ENCODE data around the gene SCCPDH. TPM values are rescaled to one million over a fixed set of nuclear protein-coding genes. Genes with fewer than 3 reads are reported as not detected.

Gene SCCPDH
- total RNA-seq, 2 donors from 2014 or later, result 25.1 to 28.9 TPM

- no peak overlapping the region for H3K27ac ChIP-seq (ENCODE audit: low read depth, low read length)
- TF ChIP-seq CTCF (conservative IDR thresholded peaks at IDR 0.05), result no peak
- H3K4me1 Mint-ChIP-seq, result peaks cover 31% of the 10 kb centered on the region
- H3K27me3 ChIP-seq (ENCODE audit: control insufficient read depth, insufficient read depth, low read length, poor library complexity, severe bottlenecking), result no peaks in the 10 kb centered on the region
- H3K36me3 Mint-ChIP-seq (ENCODE audit: low read depth), result no peaks in the 10 kb centered on the region
- peaks cover 1% of the 10 kb centered on the region for H3K27me3 Mint-ChIP-seq (ENCODE audit: insufficient read depth)
- 93 to 99% methylated on average over 18 to 19 of the region's 19 CpGs for WGBS, 2 experiments (ENCODE audit: insufficient coverage in 1 of 2, insufficient read length in 1 of 2)
- no peak overlapping the region for H3K9ac ChIP-seq (ENCODE audit: extremely low read depth, low read length, poor library complexity, severe bottlenecking)
- no peak for DNase-seq
- H3K9me3 ChIP-seq (ENCODE audit: control insufficient read depth, low read length), result no peaks in the 10 kb centered on the region
- H3K27ac Mint-ChIP-seq, result no peak overlapping the region
- no peaks in the 10 kb centered on the region for H3K36me3 ChIP-seq (ENCODE audit: control insufficient read depth, insufficient read depth, low read length)
- H3K4me3 ChIP-seq (ENCODE audit: low read length), result no peak overlapping the region
- H3K4me3 Mint-ChIP-seq, result no peak overlapping the region
- no peaks in the 10 kb centered on the region for H3K4me1 ChIP-seq (ENCODE audit: control insufficient read depth, insufficient read depth, low read length)
- H3K9me3 Mint-ChIP-seq, result no peaks in the 10 kb centered on the region
These were observed 66.6 kb downstream of the SCCPDH start for GRCh38 chr1:246790833-246791232.

GRCh38 chr1:246791303-246791918 is 67.2 kb downstream of the SCCPDH start:
- no peaks in the 10 kb centered on the region for H3K36me3 ChIP-seq (ENCODE audit: control insufficient read depth, insufficient read depth, low read length)
- Mint-ChIP-seq H3K4me3 (no peak overlapping the region), H3K27ac (no peak overlapping the region), H3K4me1 (peaks cover 31% of the 10 kb centered on the region), H3K27me3 (ENCODE audit: insufficient read depth) (peaks cover 1% of the 10 kb centered on the region), H3K36me3 (ENCODE audit: low read depth) (no peaks in the 10 kb centered on the region), H3K9me3 (no peaks in the 10 kb centered on the region)
- TF ChIP-seq CTCF (conservative IDR thresholded peaks at IDR 0.05), result no peak
- no peak overlapping the region for H3K4me3 ChIP-seq (ENCODE audit: low read length)
- no peaks in the 10 kb centered on the region for H3K27me3 ChIP-seq (ENCODE audit: control insufficient read depth, insufficient read depth, low read length, poor library complexity, severe bottlenecking)
- no peak overlapping the region for H3K27ac ChIP-seq (ENCODE audit: low read depth, low read length)
- no peaks in the 10 kb centered on the region for H3K9me3 ChIP-seq (ENCODE audit: control insufficient read depth, low read length)
- H3K9ac ChIP-seq (ENCODE audit: extremely low read depth, low read length, poor library complexity, severe bottlenecking), result no peak overlapping the region
- H3K4me1 ChIP-seq (ENCODE audit: control insufficient read depth, insufficient read depth, low read length), result no peaks in the 10 kb centered on the region
- 87 to 100% methylated on average over 1 to 17 of the region's 17 CpGs for WGBS, 2 experiments (ENCODE audit: insufficient coverage in 1 of 2, insufficient read length in 1 of 2)
- DNase-seq, result no peak

- no peak for TF ChIP-seq CTCF (conservative IDR thresholded peaks at IDR 0.05)
- Mint-ChIP-seq H3K27me3 (ENCODE audit: insufficient read depth) (peaks cover 1% of the 10 kb centered on the region), H3K4me3 (no peak overlapping the region), H3K36me3 (ENCODE audit: low read depth) (no peaks in the 10 kb centered on the region), H3K27ac (no peak overlapping the region), H3K4me1 (peaks cover 31% of the 10 kb centered on the region), H3K9me3 (no peaks in the 10 kb centered on the region)
- WGBS, 2 experiments (ENCODE audit: insufficient coverage in 1 of 2, insufficient read length in 1 of 2), result 94 to 100% methylated on average over 3 to 25 of the region's 25 CpGs
- Histone ChIP-seq H3K4me1 (ENCODE audit: control insufficient read depth, insufficient read depth, low read length) (no peaks in the 10 kb centered on the region), H3K36me3 (ENCODE audit: control insufficient read depth, insufficient read depth, low read length) (no peaks in the 10 kb centered on the region), H3K9ac (ENCODE audit: extremely low read depth, low read length, poor library complexity, severe bottlenecking) (no peak overlapping the region), H3K27ac (ENCODE audit: low read depth, low read length) (no peak overlapping the region), H3K27me3 (ENCODE audit: control insufficient read depth, insufficient read depth, low read length, poor library complexity, severe bottlenecking) (no peaks in the 10 kb centered on the region), H3K4me3 (ENCODE audit: low read length) (no peak overlapping the region), H3K9me3 (ENCODE audit: control insufficient read depth, low read length) (no peaks in the 10 kb centered on the region)
- DNase-seq, result no peak
These were observed 68.4 kb downstream of the SCCPDH start for GRCh38 chr1:246792603-246793002.

Data from endodermal cell (in vitro differentiated cells).